Panc1 (cell line): ENCODE measurements around the gene KLK8.

Experiments
- CTCF ChIP-seq: fragments of 450-650 bp; IDR thresholded peaks from 2 replicates; pipeline ENCODE4 v1.5.1; 2017; ENCODE audit warnings: mild to moderate bottlenecking
- POLR2AphosphoS5 ChIP-seq: IDR thresholded peaks from 2 replicates; pipeline ENCODE4 v1.6.1; 2012; ENCODE audit warnings: mild to moderate bottlenecking, low read depth, low read length, moderate library complexity
- REST ChIP-seq, 2 experiments: IDR thresholded peaks; 2 replicates each; pipeline ENCODE4 v1.6.1; 2011 to 2012; ENCODE audit warnings: low read depth in 2 of 2, control low read depth in 1 of 2, low read length in 1 of 2, mild to moderate bottlenecking in 1 of 2, moderate library complexity in 1 of 2; ENCODE audit not compliant: insufficient read depth in 1 of 2
- SIN3A ChIP-seq: IDR thresholded peaks from 2 replicates; pipeline ENCODE4 v1.6.1; 2012; ENCODE audit warnings: low read depth, mild to moderate bottlenecking, low read length, moderate library complexity, borderline replicate concordance; ENCODE audit not compliant: insufficient read depth

- no peak for TF ChIP-seq CTCF
- no peak for TF ChIP-seq POLR2AphosphoS5
- TF ChIP-seq REST (IDR thresholded peaks at IDR 0.05; ENCODE audit: insufficient read depth in 1 of 2, low read depth in 2 of 2, low read length in 1 of 2), result no peak
- no peak for TF ChIP-seq SIN3A
Observed at GRCh38 chr19:51022526-51022925, 21.1 kb upstream of the KLK8 start.
